IMR-90 (cell line): Measurements from ENCODE around the gene KLHL3. TPM values are rescaled to one million over a fixed set of nuclear protein-coding genes. Genes with fewer than 3 reads are reported as not detected.

Experiments
- ATAC-seq: fragments of 200-7000 bp; cut with Tn5 transposase; 2 replicates; pipeline ENCODE4 v1.9.1; 2020; ENCODE audit warnings: low read depth, mild to moderate bottlenecking, moderate library complexity
- BruUV-seq: library from RNA; stranded (reverse); fragments of 400-500 nt; replicated peaks from 2 replicates; lab custom pipeline; 2021; lab: Mats Ljungman, UMichigan
- CTCF ChIA-PET: fragments of 300-600 bp; formaldehyde crosslinking; extraction: SDS; loops from one replicate; lab custom pipeline; 2021; ENCODE audit warnings: antibody characterized with exemption; lab: Yijun Ruan, JAX
- POLR2A ChIA-PET: fragments of 300-600 bp; sonication (Branson Sonifier 250); formaldehyde crosslinking; loops from one replicate; lab custom pipeline; 2022; ENCODE audit warnings: antibody characterized with exemption; ENCODE audit not compliant: unreplicated experiment; lab: Charles Lee
- DNase-seq: peaks from one replicate; pipeline ENCODE4 v3.0.0; 2013
- H2AFZ ChIP-seq: replicated peaks from 2 replicates; pipeline ENCODE3; 2013; ENCODE audit warnings: low read length, mild to moderate bottlenecking; ENCODE audit not compliant: poor library complexity
- H2AK5ac ChIP-seq: 2 replicates; pipeline ENCODE4 v1.6.1; 2013; ENCODE audit warnings: low read depth, low read length, inconsistent platforms
- H2AK9ac ChIP-seq: replicated peaks from 2 replicates; pipeline ENCODE3; 2013; ENCODE audit warnings: mild to moderate bottlenecking, low read depth, low read length, moderate library complexity; ENCODE audit not compliant: poor library complexity
- H2BK120ac ChIP-seq: 2 replicates; pipeline ENCODE4 v1.6.1; 2013; ENCODE audit warnings: low read depth, low read length, inconsistent platforms
- H2BK15ac ChIP-seq: 3 replicates; pipeline ENCODE4 v1.6.1; 2013; ENCODE audit warnings: low read depth, low read length, inconsistent platforms
- H2BK20ac ChIP-seq: 2 replicates; pipeline ENCODE4 v1.6.1; 2013; ENCODE audit warnings: low read depth, mild to moderate bottlenecking, inconsistent platforms, low read length, moderate library complexity
- H2BK5ac ChIP-seq: 2 replicates; pipeline ENCODE4 v1.6.1; 2013; ENCODE audit warnings: mild to moderate bottlenecking, low read depth, low read length, inconsistent platforms; ENCODE audit not compliant: poor library complexity, severe bottlenecking
- H3K14ac ChIP-seq: replicated peaks from 2 replicates; pipeline ENCODE4 v1.6.1; 2013; ENCODE audit warnings: low read depth, low read length, inconsistent platforms
- H3K18ac ChIP-seq: 2 replicates; pipeline ENCODE4 v1.6.1; 2013; ENCODE audit warnings: low read depth, low read length, control low read depth
- H3K23ac ChIP-seq: 2 replicates; pipeline ENCODE4 v1.6.1; 2013; ENCODE audit warnings: low read depth, low read length, inconsistent platforms
- H3K27ac ChIP-seq: 2 replicates; pipeline ENCODE4 v1.5.1; 2013; ENCODE audit warnings: mild to moderate bottlenecking, control low read depth, low read length; ENCODE audit not compliant: insufficient read depth
- H3K27me3 ChIP-seq: 2 replicates; pipeline ENCODE4 v1.6.1; 2013; ENCODE audit warnings: low read length; ENCODE audit not compliant: control insufficient read depth, insufficient read depth
- H3K36me3 ChIP-seq: 2 replicates; pipeline ENCODE4 v1.6.1; 2013; ENCODE audit warnings: low read length, mixed read lengths; ENCODE audit not compliant: control insufficient read depth, insufficient read depth
- H3K4ac ChIP-seq: 2 replicates; pipeline ENCODE4 v1.6.1; 2013; ENCODE audit warnings: low read depth, low read length, inconsistent platforms
- H3K4me1 ChIP-seq: 2 replicates; pipeline ENCODE4 v1.6.1; 2013; ENCODE audit warnings: low read length, mixed read lengths; ENCODE audit not compliant: control insufficient read depth, insufficient read depth
- H3K4me2 ChIP-seq: 2 replicates; pipeline ENCODE4 v1.6.1; 2013; ENCODE audit warnings: low read depth, mild to moderate bottlenecking, control low read depth, low read length, moderate library complexity
- H3K4me3 ChIP-seq: 2 replicates; pipeline ENCODE4 v1.5.1; 2013; ENCODE audit warnings: low read depth, mild to moderate bottlenecking, control low read depth, low read length, moderate library complexity; ENCODE audit not compliant: insufficient read depth
- H3K56ac ChIP-seq: 2 replicates; pipeline ENCODE4 v1.6.1; 2013; ENCODE audit warnings: low read length, inconsistent platforms; ENCODE audit not compliant: insufficient read depth; ENCODE audit errors: extremely low read depth
- H3K79me1 ChIP-seq, 2 experiments: 2 replicates each; pipeline ENCODE4 v1.6.1; 2013; ENCODE audit warnings: low read length in 2 of 2, inconsistent platforms in 1 of 2, low read depth in 1 of 2
- H3K9ac ChIP-seq: 2 replicates; pipeline ENCODE4 v1.6.1; 2013; ENCODE audit warnings: low read depth, low read length, control low read depth
- H3K9me1 ChIP-seq: 2 replicates; pipeline ENCODE4 v1.6.1; 2013; ENCODE audit warnings: low read length, inconsistent platforms; ENCODE audit not compliant: insufficient read depth
- H3K9me3 ChIP-seq: 2 replicates; pipeline ENCODE4 v1.6.1; 2013; ENCODE audit warnings: low read length; ENCODE audit not compliant: control insufficient read depth, insufficient read depth
- H4K20me1 ChIP-seq: 2 replicates; pipeline ENCODE4 v1.6.1; 2013; ENCODE audit warnings: low read length, inconsistent platforms; ENCODE audit not compliant: insufficient read depth
- H4K5ac ChIP-seq: 2 replicates; pipeline ENCODE4 v1.6.1; 2013; ENCODE audit warnings: mild to moderate bottlenecking, low read depth, low read length, control low read depth
- H4K8ac ChIP-seq, 2 experiments: 2 replicates each; pipeline ENCODE4 v1.6.1; 2013; ENCODE audit warnings: low read depth in 2 of 2, low read length in 2 of 2, control low read depth in 1 of 2, inconsistent platforms in 1 of 2
- H4K91ac ChIP-seq: 2 replicates; pipeline ENCODE4 v1.6.1; 2013; ENCODE audit warnings: low read depth, low read length, inconsistent platforms; ENCODE audit not compliant: insufficient read depth
- CEBPB ChIP-seq: IDR thresholded peaks from 2 replicates; pipeline ENCODE4 v1.6.1; 2012; ENCODE audit warnings: low read depth, low read length, improper control_type of control experiment
- CHD1 ChIP-seq: IDR thresholded peaks from 2 replicates; pipeline ENCODE4 v1.6.1; 2012; ENCODE audit warnings: low read depth, low read length, improper control_type of control experiment
- FOS ChIP-seq: fragments of 150-350 bp; IDR thresholded peaks from 2 replicates; pipeline ENCODE4 v1.6.1; 2016; ENCODE audit warnings: low read depth, low read length
- MAFK ChIP-seq: IDR thresholded peaks from 2 replicates; pipeline ENCODE4 v1.6.1; 2012; ENCODE audit warnings: low read depth, low read length, improper control_type of control experiment
- MAZ ChIP-seq: IDR thresholded peaks from 2 replicates; pipeline ENCODE4 v1.6.1; 2012; ENCODE audit warnings: low read depth, mild to moderate bottlenecking, low read length, improper control_type of control experiment, moderate library complexity, borderline replicate concordance
- MXI1 ChIP-seq: IDR thresholded peaks from 2 replicates; pipeline ENCODE4 v1.6.1; 2012; ENCODE audit warnings: low read depth, mild to moderate bottlenecking, low read length, moderate library complexity, borderline replicate concordance
- NFE2L2 ChIP-seq: fragments of 150-350 bp; IDR thresholded peaks from 2 replicates; pipeline ENCODE4 v1.6.1; 2016; ENCODE audit warnings: low read depth, mild to moderate bottlenecking, low read length
- POLR2A ChIP-seq: IDR thresholded peaks from 2 replicates; pipeline ENCODE4 v1.6.1; 2012; ENCODE audit warnings: mild to moderate bottlenecking, low read depth, low read length
- RAD21 ChIP-seq: IDR thresholded peaks from 2 replicates; pipeline ENCODE4 v1.6.1; 2012; ENCODE audit warnings: low read length, improper control_type of control experiment
- RCOR1 ChIP-seq: IDR thresholded peaks from 2 replicates; pipeline ENCODE4 v1.6.1; 2012; ENCODE audit warnings: mild to moderate bottlenecking, low read length, improper control_type of control experiment; ENCODE audit not compliant: insufficient replicate concordance
- RFX5 ChIP-seq: IDR thresholded peaks from 2 replicates; pipeline ENCODE4 v1.8.0; 2012; ENCODE audit warnings: low read depth, mild to moderate bottlenecking, low read length, moderate library complexity
- SMC3 ChIP-seq: fragments of 150-350 bp; IDR thresholded peaks from 2 replicates; pipeline ENCODE4 v1.6.1; 2016; ENCODE audit warnings: low read depth, mild to moderate bottlenecking, antibody characterized with exemption, low read length, moderate library complexity
- WGBS, 2 experiments: methylation state at CpG; one replicate each; pipeline versions ENCODE4 v1.1.5 to v1.1.7; 2013; ENCODE audit warnings: missing lambda C conversion rate in 2 of 2; ENCODE audit not compliant: insufficient read length in 1 of 2; ENCODE audit errors: extremely low coverage in 2 of 2; 5-methylcytosine and 5-hydroxymethylcytosine counted together
- dilution Hi-C: fragments of 300-500 bp; cut with HindIII; formaldehyde crosslinking; loops from one replicate; pipeline ENCODE4 v1.14.3; 2018; ENCODE audit warnings: low sequenced_read_pairs; ENCODE audit not compliant: unreplicated experiment
- in situ Hi-C: fragments of 300-500 bp; cut with MboI; formaldehyde crosslinking; loops from 3 replicates; pipeline ENCODE4 v1.14.3; 2019; ENCODE audit warnings: low sequenced_read_pairs, inconsistent platforms, mixed read lengths
- intact Hi-C: fragments of 100-400 bp; cut with micrococcal nuclease; formaldehyde crosslinking; loops from 2 replicates; pipeline ENCODE4 v1.10.0; 2022
- polyA plus RNA-seq, 3 experiments: library from polyadenylated mRNA; depleted of rRNA; stranded (reverse); fragments of >200 nt; gene quantifications; 2 replicates each; pipeline ENCODE4 v1.2.3, GENCODE V29; 2012; ENCODE audit warnings: low replicate concordance in 1 of 3
- total RNA-seq: library from RNA; depleted of rRNA; stranded (reverse); fragments of >200 nt; gene quantifications from 2 replicates; pipeline ENCODE4 v1.2.3, GENCODE V29; 2012
- TF ChIP-seq, protein P1 (sequence below): conservative IDR thresholded peaks from 2 replicates; pipeline ENCODE4 v1.5.1; 2012; ENCODE audit warnings: mild to moderate bottlenecking, low read depth, low read length, improper control_type of control experiment

KLHL3 gene
- total and polyA plus RNA-seq, 2 of the 4 experiments (the other 2 are of a cell fraction): 2.3 to 4.1 TPM

DNA sequence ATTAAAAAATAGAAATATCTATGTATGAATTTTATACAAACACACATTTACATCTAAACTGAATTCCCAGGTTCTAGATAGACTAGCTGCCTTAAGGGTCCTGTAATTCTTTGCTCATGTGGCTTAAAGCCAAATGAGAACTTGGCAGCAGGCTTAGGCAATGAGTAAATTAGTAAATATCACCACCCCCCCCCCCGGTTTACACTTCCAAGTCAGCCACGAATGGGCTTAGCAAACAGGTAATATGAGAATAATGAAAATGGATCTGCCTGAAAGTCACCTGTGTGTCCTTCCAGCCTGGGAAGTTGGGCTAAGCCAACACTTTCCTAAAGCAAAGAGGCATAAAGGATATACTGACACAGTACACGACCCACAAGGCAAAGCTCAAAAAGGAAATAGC, 108.6 kb downstream of the KLHL3 start:
- H3K27ac ChIP-seq: no peak overlapping the region
- no peak overlapping the region for H3K14ac ChIP-seq
- 0 out of 2 replicates have a peak, but pooled peaks cover 4% of the 10 kb centered on the region for H3K9me1 ChIP-seq
- TF ChIP-seq CEBPB (no peak), RCOR1 (no peak), RFX5 (no peak), FOS (no peak), MAZ (no peak), CHD1 (no peak), RAD21 (no peak), MAFK (no peak), MXI1 (no peak), POLR2A (no peak), NFE2L2 (no peak), SMC3 (no peak)
- TF ChIP-seq, protein P1, sequence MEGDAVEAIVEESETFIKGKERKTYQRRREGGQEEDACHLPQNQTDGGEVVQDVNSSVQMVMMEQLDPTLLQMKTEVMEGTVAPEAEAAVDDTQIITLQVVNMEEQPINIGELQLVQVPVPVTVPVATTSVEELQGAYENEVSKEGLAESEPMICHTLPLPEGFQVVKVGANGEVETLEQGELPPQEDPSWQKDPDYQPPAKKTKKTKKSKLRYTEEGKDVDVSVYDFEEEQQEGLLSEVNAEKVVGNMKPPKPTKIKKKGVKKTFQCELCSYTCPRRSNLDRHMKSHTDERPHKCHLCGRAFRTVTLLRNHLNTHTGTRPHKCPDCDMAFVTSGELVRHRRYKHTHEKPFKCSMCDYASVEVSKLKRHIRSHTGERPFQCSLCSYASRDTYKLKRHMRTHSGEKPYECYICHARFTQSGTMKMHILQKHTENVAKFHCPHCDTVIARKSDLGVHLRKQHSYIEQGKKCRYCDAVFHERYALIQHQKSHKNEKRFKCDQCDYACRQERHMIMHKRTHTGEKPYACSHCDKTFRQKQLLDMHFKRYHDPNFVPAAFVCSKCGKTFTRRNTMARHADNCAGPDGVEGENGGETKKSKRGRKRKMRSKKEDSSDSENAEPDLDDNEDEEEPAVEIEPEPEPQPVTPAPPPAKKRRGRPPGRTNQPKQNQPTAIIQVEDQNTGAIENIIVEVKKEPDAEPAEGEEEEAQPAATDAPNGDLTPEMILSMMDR: no peak
- CTCF ChIA-PET: interaction anchor here (0.6 to 1.3 kb wide), 3 partner anchors 115 to 307 kb away, joined by 4 to 5 read pairs (median 4); no protein-coding TSS in a partner anchor
- H3K4ac ChIP-seq: no peak overlapping the region
- intact Hi-C loops: loop anchor here (5.0 kb wide), 2 partner anchors 195 to 450 kb away; no protein-coding TSS in a partner anchor
- H3K36me3 ChIP-seq: no peaks in the 10 kb centered on the region
- no peak overlapping the region for H3K9ac ChIP-seq
- POLR2A ChIA-PET: no interaction called here
- H3K27me3 ChIP-seq: no peaks in the 10 kb centered on the region
- no peak overlapping the region for H4K5ac ChIP-seq
- BruUV-seq: no TSS peak
- WGBS, 2 experiments: no CpG with 5 or more reads among the region's 3 CpGs
- no peak overlapping the region for H2BK20ac ChIP-seq
- H3K23ac ChIP-seq: no peak overlapping the region
- no peak overlapping the region for H3K4me2 ChIP-seq
- H2AK5ac ChIP-seq: no peak overlapping the region
- H4K20me1 ChIP-seq: no peaks in the 10 kb centered on the region
- no peak overlapping the region for H4K8ac ChIP-seq
- H3K18ac ChIP-seq: no peak overlapping the region
- no peak overlapping the region for H2BK120ac ChIP-seq
- no peaks in the 10 kb centered on the region for H3K9me3 ChIP-seq
- no peak overlapping the region for H3K4me3 ChIP-seq
- H2BK5ac ChIP-seq: no peak overlapping the region
- in situ Hi-C loops: loop anchor here (5.0 to 25.0 kb wide), 3 partner anchors 120 to 510 kb away; partner anchors contain the start of gene NME5
- no peak overlapping the region for H2AK9ac ChIP-seq
- H2AFZ ChIP-seq: no peak overlapping the region
- H3K56ac ChIP-seq: no peak overlapping the region
- H3K79me1 ChIP-seq: no peaks in the 10 kb centered on the region
- ATAC-seq: no peak
- no peak for DNase-seq
- no peak overlapping the region for H2BK15ac ChIP-seq
- H3K4me1 ChIP-seq: no peaks in the 10 kb centered on the region; the same call in 1 of the 2 replicates
- dilution Hi-C loops: no loop called here
- H4K91ac ChIP-seq: no peak overlapping the region
